B cell (primary cell): Measurements from ENCODE around the gene TCN1. TPM values are rescaled to one million over a fixed set of nuclear protein-coding genes. Genes with fewer than 3 reads are reported as not detected.

ENCODE experiments used
- ATAC-seq: fragments of 200-7000 bp; cut with Tn5 transposase; one replicate; pipeline ENCODE4 v1.10.0; 2021; ENCODE audit warnings: low read depth, mild to moderate bottlenecking, moderate number of reproducible peaks, moderate library complexity
- CTCF ChIA-PET: fragments of 350-600 bp; sonication (Branson Sonifier 250); formaldehyde crosslinking; loops from one replicate; lab custom pipeline; 2021; ENCODE audit warnings: antibody characterized with exemption, inconsistent platforms; lab: Charles Lee
- POLR2A ChIA-PET: fragments of 350-600 bp; sonication (Branson Sonifier 250); formaldehyde crosslinking; loops from one replicate; lab custom pipeline; 2021; ENCODE audit warnings: antibody characterized with exemption; lab: Charles Lee
- DNase-seq: peaks from one replicate; pipeline ENCODE4 v3.0.0; 2013
- H2AFZ ChIP-seq: 2 replicates; pipeline ENCODE4 v1.6.1; 2012; ENCODE audit warnings: mild to moderate bottlenecking, low read depth, low read length; ENCODE audit not compliant: insufficient read depth, poor library complexity, severe bottlenecking
- H3K27ac ChIP-seq, 2 donors: 1 replicate in 1 of 2; 2 replicates in 1 of 2; pipeline ENCODE4 v1.5.1; 2012 to 2013; ENCODE audit warnings: low read length in 2 of 2, mild to moderate bottlenecking in 2 of 2, moderate library complexity in 1 of 2
- H3K27me3 ChIP-seq, 4 experiments: fragments of 200-600 bp in 1 of 4; sonication (generic) in 1 of 4; replicated peaks in 1 of 4; 1 replicate in 2 of 4; 2 replicates in 2 of 4; pipeline versions ENCODE4 v1.6.1 to v1.7.0; 2013 to 2016; ENCODE audit warnings: low read length in 3 of 4, mild to moderate bottlenecking in 2 of 4, mixed read lengths in 1 of 4, moderate library complexity in 1 of 4; ENCODE audit not compliant: insufficient read depth in 4 of 4, control insufficient read depth in 3 of 4; ENCODE audit errors: control extremely low read depth in 1 of 4
- H3K36me3 ChIP-seq, 2 experiments: replicated peaks in 1 of 2; 1 replicate in 1 of 2; 2 replicates in 1 of 2; pipeline versions ENCODE4 v1.6.1 to v1.7.1; 2013; ENCODE audit warnings: low read length in 1 of 2; ENCODE audit not compliant: insufficient read depth in 2 of 2, control insufficient read depth in 1 of 2; ENCODE audit errors: control extremely low read depth in 1 of 2, extremely low read depth in 1 of 2
- H3K4me1 ChIP-seq, 2 donors: fragments of 200-600 bp in 1 of 2; sonication (generic) in 1 of 2; 1 replicate in 1 of 2; 2 replicates in 1 of 2; pipeline versions ENCODE4 v1.5.1 to v1.6.1; 2013 to 2017; ENCODE audit warnings: low read length in 2 of 2; ENCODE audit not compliant: control insufficient read depth in 2 of 2, insufficient read depth in 2 of 2
- H3K4me2 ChIP-seq: replicated peaks from 2 replicates; pipeline ENCODE3; 2012; ENCODE audit warnings: mild to moderate bottlenecking, low read depth, low read length; ENCODE audit not compliant: poor library complexity, severe bottlenecking
- H3K4me3 ChIP-seq, 5 experiments: fragments of 200-600 bp in 1 of 5; sonication (generic) in 1 of 5; 1 replicate in 3 of 5; 2 replicates in 2 of 5; pipeline versions ENCODE4 v1.5.1 to v1.7.0; 2011 to 2016; ENCODE audit warnings: low read length in 4 of 5, mild to moderate bottlenecking in 4 of 5, low read depth in 2 of 5, control low read depth in 1 of 5, moderate library complexity in 1 of 5; ENCODE audit not compliant: insufficient read depth in 1 of 5; ENCODE audit errors: control extremely low read depth in 1 of 5, extremely low read depth in 1 of 5
- H3K79me2 ChIP-seq: fragments of 200-600 bp; sonication (generic); one replicate; pipeline ENCODE4 v1.6.0; 2016; ENCODE audit warnings: low read length; ENCODE audit not compliant: control insufficient read depth, insufficient read depth
- H3K9ac ChIP-seq: fragments of 200-600 bp; sonication (generic); 2 replicates; pipeline ENCODE4 v1.6.1; 2017; ENCODE audit warnings: mild to moderate bottlenecking, low read length, moderate library complexity
- H3K9me3 ChIP-seq, 3 donors: one replicate each; pipeline versions ENCODE4 v1.6.1 to v1.7.1; 2013; ENCODE audit warnings: low read length in 2 of 3; ENCODE audit not compliant: control insufficient read depth in 2 of 3, insufficient read depth in 1 of 3; ENCODE audit errors: control extremely low read depth in 1 of 3
- H4K20me1 ChIP-seq: 2 replicates; pipeline ENCODE4 v1.6.0; 2012; ENCODE audit warnings: mild to moderate bottlenecking, low read length; ENCODE audit not compliant: insufficient read depth, control insufficient read depth, poor library complexity, severe bottlenecking
- H3K27ac Mint-ChIP-seq: one replicate; pipeline ENCODE4 v1.8.0; 2021; ENCODE audit warnings: mixed read lengths
- H3K27me3 Mint-ChIP-seq: one replicate; pipeline ENCODE4 v1.8.0; 2021; ENCODE audit warnings: mixed read lengths
- H3K4me1 Mint-ChIP-seq: one replicate; pipeline ENCODE4 v1.8.0; 2021; ENCODE audit warnings: mixed read lengths
- H3K4me3 Mint-ChIP-seq: one replicate; pipeline ENCODE4 v1.8.0; 2021; ENCODE audit warnings: mixed read lengths
- H3K9me3 Mint-ChIP-seq: one replicate; pipeline ENCODE4 v1.8.0; 2022; ENCODE audit warnings: mixed read lengths; ENCODE audit not compliant: insufficient read depth
- EZH2 ChIP-seq: IDR thresholded peaks from 2 replicates; pipeline ENCODE4 v1.6.1; 2012; ENCODE audit warnings: borderline replicate concordance, low read depth, mild to moderate bottlenecking, moderate library complexity, low read length; ENCODE audit not compliant: insufficient read depth, poor library complexity, severe bottlenecking
- WGBS: methylation state at CpG from one replicate; pipeline ENCODE4 v1.1.5; 2013; ENCODE audit warnings: missing lambda C conversion rate; ENCODE audit not compliant: insufficient coverage; 5-methylcytosine and 5-hydroxymethylcytosine counted together
- intact Hi-C: fragments of 100-400 bp; cut with micrococcal nuclease; formaldehyde crosslinking; loops from one replicate; pipeline ENCODE4 v1.10.0; 2022
- polyA plus RNA-seq: library from polyadenylated mRNA; depleted of rRNA; stranded (reverse); fragments of >200 nt; gene quantifications from 2 replicates; pipeline ENCODE4 v1.2.3, GENCODE V29; 2012
- total RNA-seq, 2 donors: library from RNA; stranded (reverse); fragments of 120-200 nt in 1 of 2; gene quantifications; 1 replicate in 1 of 2; 2 replicates in 1 of 2; pipeline versions ENCODE4 v1.2.3 to v1.2.4, GENCODE V29; 2013 to 2022
- TF ChIP-seq, protein P1 (sequence below): fragments of 200-600 bp; IDR thresholded peaks from one replicate; pipeline ENCODE4 v1.8.0; 2022; ENCODE audit warnings: antibody characterized with exemption, mild to moderate bottlenecking

TCN1 gene
- total and polyA plus RNA-seq, 2 donors (not counting 1 experiment from before 2014, with no cell fraction given), result 0.15 TPM; not detected in 1

DNA sequence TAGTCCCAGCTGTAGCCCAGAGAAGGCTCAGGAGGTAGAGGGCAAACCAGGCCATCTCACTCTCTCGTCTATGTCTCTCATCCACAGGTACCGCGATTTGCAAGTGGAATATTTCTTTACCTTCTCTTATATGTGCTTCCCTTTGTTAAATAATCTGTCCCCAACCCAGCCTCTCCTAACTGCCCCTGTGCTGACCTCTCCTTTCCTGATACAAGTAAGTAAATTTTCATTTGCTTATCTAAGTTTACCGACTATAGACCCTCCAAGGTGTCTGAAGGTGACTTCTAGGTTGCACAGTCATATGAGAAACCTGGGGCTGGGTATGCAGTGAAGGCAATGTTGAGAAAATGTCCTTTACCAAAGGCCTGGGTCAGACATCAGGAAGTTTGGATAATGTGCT lies 20.9 kb downstream of the TCN1 start, which contains the start of gene CBLIF:
Gene CBLIF, minus strand, starts transcription at position 101 of the 400 bp plus-strand sequence. Its CDS starts 46 bp downstream, at position 55.
- no peak for TF ChIP-seq EZH2
- TF ChIP-seq, protein P1, sequence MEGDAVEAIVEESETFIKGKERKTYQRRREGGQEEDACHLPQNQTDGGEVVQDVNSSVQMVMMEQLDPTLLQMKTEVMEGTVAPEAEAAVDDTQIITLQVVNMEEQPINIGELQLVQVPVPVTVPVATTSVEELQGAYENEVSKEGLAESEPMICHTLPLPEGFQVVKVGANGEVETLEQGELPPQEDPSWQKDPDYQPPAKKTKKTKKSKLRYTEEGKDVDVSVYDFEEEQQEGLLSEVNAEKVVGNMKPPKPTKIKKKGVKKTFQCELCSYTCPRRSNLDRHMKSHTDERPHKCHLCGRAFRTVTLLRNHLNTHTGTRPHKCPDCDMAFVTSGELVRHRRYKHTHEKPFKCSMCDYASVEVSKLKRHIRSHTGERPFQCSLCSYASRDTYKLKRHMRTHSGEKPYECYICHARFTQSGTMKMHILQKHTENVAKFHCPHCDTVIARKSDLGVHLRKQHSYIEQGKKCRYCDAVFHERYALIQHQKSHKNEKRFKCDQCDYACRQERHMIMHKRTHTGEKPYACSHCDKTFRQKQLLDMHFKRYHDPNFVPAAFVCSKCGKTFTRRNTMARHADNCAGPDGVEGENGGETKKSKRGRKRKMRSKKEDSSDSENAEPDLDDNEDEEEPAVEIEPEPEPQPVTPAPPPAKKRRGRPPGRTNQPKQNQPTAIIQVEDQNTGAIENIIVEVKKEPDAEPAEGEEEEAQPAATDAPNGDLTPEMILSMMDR, result no peak
- no peaks in the 10 kb centered on the region for H3K9me3 Mint-ChIP-seq
- Histone ChIP-seq H3K4me2 (no peak within 1 kb of the TSS), H3K27ac (no peak within 1 kb of the TSS), H3K4me3 (no peak within 1 kb of the TSS), H3K4me1 (no peaks in the 10 kb centered on the region), H3K79me2 (no peaks in the 10 kb centered on the region), H3K9me3 (peaks cover 0 to 3% (median 0%) of the 10 kb centered on the region in 3 donors), H2AFZ (no peak within 1 kb of the TSS), H4K20me1 (no peaks in the 10 kb centered on the region), H3K36me3 (no peaks in the 10 kb centered on the region), H3K27me3 (no peaks in the 10 kb centered on the region), H3K9ac (no peak within 1 kb of the TSS)
- WGBS, result no CpG with 5 or more reads among the region's 4 CpGs
- intact Hi-C loops, result no loop called here
- ATAC-seq, result no peak
- POLR2A ChIA-PET, result no interaction called here
- H3K4me1 Mint-ChIP-seq, result no peaks in the 10 kb centered on the region
- CTCF ChIA-PET, result no interaction called here
- H3K27me3 Mint-ChIP-seq, result peaks cover 15% of the 10 kb centered on the region
- no peak for DNase-seq
- no peak within 1 kb of the TSS for H3K27ac Mint-ChIP-seq
- H3K4me3 Mint-ChIP-seq, result no peak within 1 kb of the TSS

DNA sequence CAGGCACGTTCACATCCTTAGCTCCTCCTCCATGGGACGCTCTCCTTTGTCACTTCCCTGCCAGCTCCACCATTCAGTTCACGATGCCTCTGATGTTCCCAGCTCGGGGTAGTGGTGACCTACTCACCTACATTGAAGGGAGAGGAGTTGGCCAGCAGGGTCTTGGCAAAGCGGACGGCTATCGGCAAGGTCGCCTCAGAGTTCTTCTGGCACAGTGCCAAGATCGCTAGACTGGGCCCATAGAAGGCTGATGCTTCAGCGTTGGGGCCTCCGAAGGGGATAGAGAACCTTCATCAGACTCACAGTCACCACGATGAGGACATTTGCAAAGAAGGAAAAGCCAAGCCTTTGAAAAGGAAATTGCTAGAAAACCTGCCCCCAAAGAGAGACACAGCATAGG lies 24.0 kb downstream of the TCN1 start:
- H3K79me2 ChIP-seq, result no peaks in the 10 kb centered on the region
- no peaks in the 10 kb centered on the region for H3K27me3 ChIP-seq
- no peak overlapping the region for H3K9ac ChIP-seq
- H4K20me1 ChIP-seq, result no peaks in the 10 kb centered on the region
- no peak overlapping the region for H3K27ac Mint-ChIP-seq
- ChIA-PET POLR2A (no interaction called here), CTCF (no interaction called here)
- H3K9me3 Mint-ChIP-seq, result no peaks in the 10 kb centered on the region
- H3K27me3 Mint-ChIP-seq, result peaks cover 9% of the 10 kb centered on the region
- no peaks in the 10 kb centered on the region for H3K4me1 ChIP-seq
- H3K4me3 Mint-ChIP-seq, result no peak overlapping the region
- WGBS, result 93% methylated on average over 11 of the region's 12 CpGs
- no peak overlapping the region for H2AFZ ChIP-seq
- no peaks in the 10 kb centered on the region for H3K9me3 ChIP-seq
- H3K4me2 ChIP-seq, result no peak overlapping the region
- intact Hi-C loops, result no loop called here
- TF ChIP-seq, protein P1, result no peak
- no peak for TF ChIP-seq EZH2
- ATAC-seq (no peak), DNase-seq (no peak)
- no peak overlapping the region for H3K4me3 ChIP-seq
- no peak overlapping the region for H3K27ac ChIP-seq
- H3K4me1 Mint-ChIP-seq, result no peaks in the 10 kb centered on the region
- H3K36me3 ChIP-seq, result no peaks in the 10 kb centered on the region
